Muscle layer of duodenum (tissue), 2 donors: ENCODE results near the gene E2F4.

ENCODE experiments used
- H3K27ac ChIP-seq: one replicate; pipeline ENCODE4 v1.7.0; 2013; ENCODE audit warnings: mild to moderate bottlenecking, low read length
- H3K27me3 ChIP-seq: one replicate; pipeline ENCODE4 v1.7.0; 2013; ENCODE audit warnings: low read depth, mild to moderate bottlenecking, control low read depth, low read length
- H3K36me3 ChIP-seq, 2 donors: one replicate each; pipeline ENCODE4 v1.7.0; 2013; ENCODE audit warnings: low read length in 2 of 2, control low read depth in 1 of 2, mild to moderate bottlenecking in 1 of 2; ENCODE audit not compliant: insufficient read depth in 2 of 2, control insufficient read depth in 1 of 2
- H3K4me1 ChIP-seq, 2 donors: one replicate each; pipeline ENCODE4 v1.7.0; 2013; ENCODE audit warnings: low read length in 2 of 2, mild to moderate bottlenecking in 2 of 2, control low read depth in 1 of 2, moderate library complexity in 1 of 2; ENCODE audit not compliant: insufficient read depth in 2 of 2, control insufficient read depth in 1 of 2
- H3K4me3 ChIP-seq, 2 donors: one replicate each; pipeline ENCODE4 v1.7.0; 2013; ENCODE audit warnings: low read length in 2 of 2, low read depth in 1 of 2, mild to moderate bottlenecking in 1 of 2
- H3K9me3 ChIP-seq, 2 donors: one replicate each; pipeline ENCODE4 v1.7.0; 2013; ENCODE audit warnings: low read length in 2 of 2, control low read depth in 1 of 2, mild to moderate bottlenecking in 1 of 2; ENCODE audit not compliant: control insufficient read depth in 1 of 2
- donor health status: healthy.

Gene E2F4

DNA sequence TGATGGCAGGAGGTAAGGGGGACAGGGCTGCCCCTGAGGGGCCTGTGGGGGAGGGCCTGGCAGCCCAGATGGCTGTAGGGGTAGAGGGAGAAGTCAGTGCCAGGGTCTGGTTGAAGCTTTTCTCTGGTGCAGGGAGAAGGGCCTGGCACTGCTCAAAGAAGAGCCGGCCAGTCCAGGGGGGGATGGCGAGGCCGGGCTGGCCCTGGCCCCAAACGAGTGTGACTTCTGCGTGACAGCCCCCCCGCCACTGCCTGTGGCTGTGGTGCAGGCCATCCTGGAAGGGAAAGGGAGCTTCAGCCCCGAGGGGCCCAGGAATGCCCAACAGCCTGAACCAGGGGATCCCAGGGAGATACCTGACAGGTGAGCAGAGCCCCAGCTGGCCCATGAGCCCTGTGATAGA lies 24.4 kb upstream of the E2F4 start:
- Histone ChIP-seq H3K27me3 (peaks cover 17% of the 10 kb centered on the region), H3K9me3 (no peaks in the 10 kb centered on the region), H3K36me3 (no peaks in the 10 kb centered on the region), H3K27ac (no peak overlapping the region), H3K4me3 (no peak overlapping the region), H3K4me1 (peaks cover 18 to 52% of the 10 kb centered on the region in 2 donors)

- Histone ChIP-seq H3K4me1 (peaks cover 24 to 47% of the 10 kb centered on the region in 2 donors), H3K27me3 (peaks cover 9% of the 10 kb centered on the region), H3K36me3 (no peaks in the 10 kb centered on the region), H3K27ac (no peak overlapping the region), H3K4me3 (no peak overlapping the region), H3K9me3 (no peaks in the 10 kb centered on the region)
These were observed 22.9 kb upstream of the E2F4 start for GRCh38 chr16:67169011-67169451.

- Histone ChIP-seq H3K27ac (peak overlapping the region; percentile 60), H3K9me3 (no peaks in the 10 kb centered on the region), H3K27me3 (peaks cover 9% of the 10 kb centered on the region), H3K4me1 (peaks cover 24 to 47% of the 10 kb centered on the region in 2 donors), H3K4me3 (peak overlapping the region; percentile 48 to 65), H3K36me3 (no peaks in the 10 kb centered on the region)
These were observed 22.2 kb upstream of the E2F4 start for GRCh38 chr16:67169642-67170167.

DNA sequence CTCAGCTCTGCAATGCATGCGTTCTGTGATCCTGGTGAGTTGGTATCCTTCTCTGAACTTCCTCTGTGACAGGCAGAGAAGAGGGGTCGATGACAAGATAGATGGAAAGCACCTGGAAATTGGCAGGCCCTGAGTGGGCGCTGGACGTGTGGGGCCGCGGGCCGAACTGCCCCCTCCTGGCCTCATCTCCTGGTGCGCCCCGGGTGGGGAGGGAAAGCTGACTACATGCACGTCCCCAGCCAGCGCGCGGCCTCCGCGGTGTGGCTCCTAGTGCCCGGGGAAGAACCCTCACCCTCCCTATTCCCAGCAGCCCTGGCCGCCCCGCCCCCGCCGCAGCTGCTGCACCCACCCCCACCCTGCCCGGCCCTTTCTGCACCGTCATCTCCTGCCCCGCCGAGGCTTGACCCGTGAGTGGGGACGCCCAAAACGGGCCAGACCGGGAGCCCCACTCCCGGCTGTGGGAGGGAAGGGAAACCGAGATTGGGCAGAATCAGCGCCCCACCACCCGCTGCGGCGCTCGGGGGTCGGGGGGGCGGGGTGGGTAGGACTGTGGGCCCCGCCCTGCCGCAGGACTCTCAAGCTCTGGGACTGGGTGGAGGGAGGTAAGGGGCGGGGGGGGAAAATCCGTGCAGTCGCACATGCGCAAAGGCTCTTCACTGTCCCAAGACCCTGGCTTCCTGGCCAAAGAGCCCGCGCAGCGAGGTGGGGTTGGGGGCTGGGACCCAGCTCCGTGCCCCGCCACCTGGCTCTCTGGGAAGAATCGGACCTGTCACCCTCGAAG lies 21.6 kb upstream of the E2F4 start, which contains the start of gene NOL3:
Gene NOL3, plus strand, starts transcription at position 371 of the 781 bp plus-strand sequence.
- Histone ChIP-seq H3K27ac (peak within 1 kb of the TSS; percentile 66), H3K9me3 (no peaks in the 10 kb centered on the region), H3K4me1 (peaks cover 24 to 44% of the 10 kb centered on the region in 2 donors), H3K36me3 (no peaks in the 10 kb centered on the region), H3K27me3 (peaks cover 4% of the 10 kb centered on the region), H3K4me3 (peak within 1 kb of the TSS; percentile 48 to 65)

DNA sequence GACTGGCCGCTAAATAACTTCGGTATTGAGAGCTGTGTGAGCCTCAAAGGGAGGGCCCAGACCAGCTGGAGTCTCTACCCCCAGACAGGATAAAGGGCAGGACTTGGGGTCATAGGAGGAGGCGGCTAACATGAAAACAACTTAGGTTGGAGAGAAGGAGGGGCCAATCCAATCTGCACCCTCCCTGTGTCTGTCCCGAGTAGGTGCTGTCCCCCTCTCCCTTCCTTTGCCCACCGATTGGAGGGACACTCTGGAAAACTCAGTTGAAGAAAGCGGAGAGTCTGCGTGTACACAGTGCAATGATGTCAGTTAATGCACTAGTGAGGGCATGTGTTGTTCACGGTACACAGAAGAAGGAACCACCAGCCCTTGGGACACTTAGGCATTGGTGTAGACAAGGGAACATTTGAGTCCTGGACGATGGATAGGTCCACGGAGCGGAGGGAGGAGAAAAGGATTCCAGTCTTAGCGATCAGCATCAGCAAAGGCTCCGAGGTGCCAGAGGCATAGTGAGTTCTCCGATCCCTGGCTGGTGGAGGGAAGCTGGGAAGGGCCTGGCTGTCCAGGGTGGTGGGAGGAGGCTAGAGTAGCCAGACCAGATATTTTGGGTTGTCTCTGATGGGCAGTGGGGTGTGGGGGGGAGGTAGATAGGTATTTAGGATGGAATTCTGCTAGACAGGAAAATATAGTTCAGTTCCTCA lies 20.9 kb upstream of the E2F4 start:
- Histone ChIP-seq H3K4me3 (peak overlapping the region; percentile 27 to 65), H3K36me3 (no peaks in the 10 kb centered on the region), H3K27me3 (no peaks in the 10 kb centered on the region), H3K4me1 (peaks cover 24 to 40% of the 10 kb centered on the region in 2 donors), H3K27ac (peak overlapping the region; percentile 66), H3K9me3 (no peaks in the 10 kb centered on the region)

DNA sequence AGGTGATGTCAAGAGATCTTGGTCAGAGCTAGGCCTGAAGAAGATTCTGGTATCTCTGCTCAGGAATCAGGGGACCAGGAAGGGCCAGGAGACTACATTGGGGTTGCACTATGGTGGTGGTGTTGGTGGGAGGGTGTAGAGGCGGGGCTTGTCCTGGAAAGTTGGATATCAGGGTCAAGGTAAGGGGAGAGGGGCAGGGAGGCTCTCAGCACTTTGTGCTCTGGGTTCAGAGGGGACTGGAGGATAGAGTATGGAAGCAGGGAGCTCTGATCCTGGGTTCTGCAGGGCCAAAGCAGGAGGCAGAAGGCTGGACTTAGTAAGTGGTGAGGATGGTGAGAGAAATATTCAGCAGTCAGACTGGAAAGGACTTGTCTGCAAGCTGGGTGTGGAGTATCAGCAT lies 18.6 kb upstream of the E2F4 start:
- H3K9me3 ChIP-seq: no peaks in the 10 kb centered on the region
- peak overlapping the region; percentile 67 for H3K27ac ChIP-seq
- H3K4me1 ChIP-seq: peaks cover 24 to 50% of the 10 kb centered on the region in 2 donors
- H3K27me3 ChIP-seq: no peaks in the 10 kb centered on the region
- H3K4me3 ChIP-seq: peak overlapping the region; percentile 58 to 61
- H3K36me3 ChIP-seq: no peaks in the 10 kb centered on the region

DNA sequence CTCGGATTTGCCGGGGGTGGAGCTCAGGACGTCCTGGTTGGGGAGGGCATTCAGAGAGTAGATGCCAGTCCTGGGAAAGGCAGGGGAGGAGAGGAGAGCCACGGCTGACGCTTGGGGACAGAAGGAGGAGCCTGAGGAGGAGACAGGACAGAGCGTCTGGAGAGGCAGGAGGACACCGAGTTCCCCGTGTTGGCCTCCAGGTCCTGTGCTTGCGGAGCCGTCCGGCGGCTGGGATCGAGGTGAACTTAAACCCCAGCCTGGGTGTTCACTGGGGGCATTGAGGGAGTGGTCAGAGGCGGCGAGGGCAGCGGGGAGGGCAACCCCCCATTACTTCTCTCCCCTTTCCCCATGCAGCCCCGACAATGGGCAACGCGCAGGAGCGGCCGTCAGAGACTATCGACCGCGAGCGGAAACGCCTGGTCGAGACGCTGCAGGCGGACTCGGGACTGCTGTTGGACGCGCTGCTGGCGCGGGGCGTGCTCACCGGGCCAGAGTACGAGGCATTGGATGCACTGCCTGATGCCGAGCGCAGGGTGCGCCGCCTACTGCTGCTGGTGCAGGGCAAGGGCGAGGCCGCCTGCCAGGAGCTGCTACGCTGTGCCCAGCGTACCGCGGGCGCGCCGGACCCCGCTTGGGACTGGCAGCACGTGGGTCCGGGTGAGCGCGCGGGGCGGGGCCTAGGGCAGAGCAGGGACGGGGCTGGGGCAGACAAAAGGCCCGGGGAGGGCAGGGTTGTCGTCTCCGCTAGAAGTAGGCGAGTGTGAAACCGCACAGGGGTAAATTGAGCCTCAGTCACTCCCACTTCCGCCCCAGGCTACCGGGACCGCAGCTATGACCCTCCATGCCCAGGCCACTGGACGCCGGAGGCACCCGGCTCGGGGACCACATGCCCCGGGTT lies 17.9 kb upstream of the E2F4 start:
- no peaks in the 10 kb centered on the region for H3K27me3 ChIP-seq
- no peaks in the 10 kb centered on the region for H3K36me3 ChIP-seq
- no peaks in the 10 kb centered on the region for H3K9me3 ChIP-seq
- H3K27ac ChIP-seq: peak overlapping the region; percentile 67
- H3K4me1 ChIP-seq: peaks cover 24 to 50% of the 10 kb centered on the region in 2 donors
- peak overlapping the region; percentile 58 to 61 for H3K4me3 ChIP-seq

DNA sequence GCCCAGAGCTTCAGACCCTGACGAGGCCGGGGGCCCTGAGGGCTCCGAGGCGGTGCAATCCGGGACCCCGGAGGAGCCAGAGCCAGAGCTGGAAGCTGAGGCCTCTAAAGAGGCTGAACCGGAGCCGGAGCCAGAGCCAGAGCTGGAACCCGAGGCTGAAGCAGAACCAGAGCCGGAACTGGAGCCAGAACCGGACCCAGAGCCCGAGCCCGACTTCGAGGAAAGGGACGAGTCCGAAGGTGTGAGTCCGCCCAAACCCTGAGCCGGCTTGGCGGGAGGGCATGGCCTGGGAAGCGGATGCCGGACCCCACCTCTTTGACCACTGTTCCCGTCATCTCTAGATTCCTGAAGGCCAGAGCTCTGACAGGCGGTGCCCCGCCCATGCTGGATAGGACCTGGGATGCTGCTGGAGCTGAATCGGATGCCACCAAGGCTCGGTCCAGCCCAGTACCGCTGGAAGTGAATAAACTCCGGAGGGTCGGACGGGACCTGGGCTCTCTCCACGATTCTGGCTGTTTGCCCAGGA lies 17.2 kb upstream of the E2F4 start:
- Histone ChIP-seq H3K36me3 (no peaks in the 10 kb centered on the region), H3K4me1 (peaks cover 20 to 43% of the 10 kb centered on the region in 2 donors), H3K27ac (no peak overlapping the region)

DNA sequence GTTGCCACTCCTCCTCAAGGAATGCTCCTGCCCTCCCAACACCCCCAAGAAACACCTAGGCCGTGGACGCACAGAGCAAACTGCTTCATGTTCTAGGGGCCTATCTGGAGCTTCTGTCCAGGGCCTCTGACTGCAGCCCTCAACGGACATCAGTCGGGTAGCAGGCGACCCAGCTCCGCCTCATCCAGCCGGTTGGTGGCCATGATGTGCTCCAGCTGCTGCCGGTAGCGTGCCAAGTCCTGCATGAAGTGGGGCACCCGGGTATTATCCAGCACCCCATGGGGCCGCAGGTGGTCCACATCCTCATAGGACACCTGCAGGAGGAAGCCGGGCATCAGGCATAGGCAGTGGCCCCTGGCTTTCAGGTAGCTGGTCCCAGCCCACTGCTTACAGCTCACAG lies 15.3 kb upstream of the E2F4 start:
- peaks cover 8 to 38% of the 10 kb centered on the region in 2 donors for H3K4me1 ChIP-seq
- no peak overlapping the region for H3K4me3 ChIP-seq
- H3K36me3 ChIP-seq: no peaks in the 10 kb centered on the region
- no peak overlapping the region for H3K27ac ChIP-seq
- H3K9me3 ChIP-seq: no peaks in the 10 kb centered on the region
- no peaks in the 10 kb centered on the region for H3K27me3 ChIP-seq

More for the DNA sequence above, 17.2 kb upstream of the E2F4 start:
- Histone ChIP-seq H3K9me3 (no peaks in the 10 kb centered on the region), H3K4me3 (peak overlapping the region; percentile 58 to 61), H3K27me3 (no peaks in the 10 kb centered on the region)

GRCh38 chr16:67177743-67178699 lies 13.9 kb upstream of the E2F4 start:
- H3K4me3 ChIP-seq: peak overlapping the region; percentile 21 to 66
- H3K4me1 ChIP-seq: peaks cover 16 to 43% of the 10 kb centered on the region in 2 donors
- H3K27ac ChIP-seq: no peak overlapping the region

More at GRCh38 chr16:67177743-67178699, 13.9 kb upstream of the E2F4 start:
- H3K36me3 ChIP-seq: no peaks in the 10 kb centered on the region
- no peaks in the 10 kb centered on the region for H3K27me3 ChIP-seq
- H3K9me3 ChIP-seq: no peaks in the 10 kb centered on the region
